Epithelial cell of esophagus (primary cell): Measurements from ENCODE around the gene ADGRF1.

Source experiments
- DNase-seq: peaks from one replicate; pipeline ENCODE4 v3.0.0; 2010; ENCODE audit warnings: low read depth
- H3K4me3 ChIP-seq: 2 replicates; pipeline ENCODE4 v1.5.1; 2011; ENCODE audit warnings: mild to moderate bottlenecking, low read length, control low read depth
- TF ChIP-seq, protein P1 (sequence below): IDR thresholded peaks from 2 replicates; pipeline ENCODE4 v1.5.1; 2011; ENCODE audit warnings: low read depth, mild to moderate bottlenecking, low read length, control low read depth, inconsistent platforms; ENCODE audit not compliant: insufficient read depth; ENCODE audit errors: missing control alignments

ADGRF1 gene

GRCh38 chr6:46956409-46956808 lies 85.7 kb downstream of the ADGRF1 start:
- no peak overlapping the region for H3K4me3 ChIP-seq
- no peak for DNase-seq
- TF ChIP-seq, protein P1, sequence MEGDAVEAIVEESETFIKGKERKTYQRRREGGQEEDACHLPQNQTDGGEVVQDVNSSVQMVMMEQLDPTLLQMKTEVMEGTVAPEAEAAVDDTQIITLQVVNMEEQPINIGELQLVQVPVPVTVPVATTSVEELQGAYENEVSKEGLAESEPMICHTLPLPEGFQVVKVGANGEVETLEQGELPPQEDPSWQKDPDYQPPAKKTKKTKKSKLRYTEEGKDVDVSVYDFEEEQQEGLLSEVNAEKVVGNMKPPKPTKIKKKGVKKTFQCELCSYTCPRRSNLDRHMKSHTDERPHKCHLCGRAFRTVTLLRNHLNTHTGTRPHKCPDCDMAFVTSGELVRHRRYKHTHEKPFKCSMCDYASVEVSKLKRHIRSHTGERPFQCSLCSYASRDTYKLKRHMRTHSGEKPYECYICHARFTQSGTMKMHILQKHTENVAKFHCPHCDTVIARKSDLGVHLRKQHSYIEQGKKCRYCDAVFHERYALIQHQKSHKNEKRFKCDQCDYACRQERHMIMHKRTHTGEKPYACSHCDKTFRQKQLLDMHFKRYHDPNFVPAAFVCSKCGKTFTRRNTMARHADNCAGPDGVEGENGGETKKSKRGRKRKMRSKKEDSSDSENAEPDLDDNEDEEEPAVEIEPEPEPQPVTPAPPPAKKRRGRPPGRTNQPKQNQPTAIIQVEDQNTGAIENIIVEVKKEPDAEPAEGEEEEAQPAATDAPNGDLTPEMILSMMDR = no peak

GRCh38 chr6:46954837-46955451 lies 87.2 kb downstream of the ADGRF1 start:
- no peak overlapping the region for H3K4me3 ChIP-seq
- DNase-seq = peak; percentile 82
- TF ChIP-seq, protein P1 = no peak

- no peak overlapping the region for H3K4me3 ChIP-seq
- DNase-seq = no peak
- TF ChIP-seq, protein P1 = no peak
Observed at GRCh38 chr6:46953921-46954320, 88.2 kb downstream of the ADGRF1 start.

- no peak overlapping the region for H3K4me3 ChIP-seq
- DNase-seq = no peak
- TF ChIP-seq, protein P1 = no peak
Observed at GRCh38 chr6:46949632-46950280, 92.4 kb downstream of the ADGRF1 start.

DNA sequence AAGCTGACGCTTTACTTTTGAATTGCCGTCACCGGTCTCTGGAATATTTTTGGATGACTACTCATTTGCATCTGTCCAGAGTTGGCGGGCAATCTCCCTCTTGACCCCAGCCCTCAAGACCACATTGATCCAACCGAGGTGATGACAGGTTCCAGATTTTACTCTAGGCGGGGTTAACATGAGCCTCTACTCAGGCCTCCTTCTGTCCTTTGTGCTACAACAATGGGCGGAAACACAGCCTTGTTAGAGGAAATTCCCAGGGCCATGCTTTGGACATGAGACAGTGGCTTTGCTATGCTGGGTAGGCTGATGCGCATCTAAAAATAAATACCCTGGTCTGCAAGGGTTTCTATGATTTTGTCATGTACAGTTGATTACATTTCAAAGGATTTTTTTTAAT lies 93.4 kb downstream of the ADGRF1 start:
- no peak overlapping the region for H3K4me3 ChIP-seq
- TF ChIP-seq, protein P1 = no peak
- no peak for DNase-seq
